PC-3 (cell line): ENCODE results near the gene ZMYND19. TPM values are rescaled to one million over a fixed set of nuclear protein-coding genes. Genes with fewer than 3 reads are reported as not detected.
A peak's percentile ranks its signal among the peaks of the same experiment; 100 is the strongest.

ENCODE experiments used
- ATAC-seq: fragments of 200-7000 bp; cut with Tn5 transposase; 2 replicates; pipeline ENCODE4 v1.9.1; 2020; ENCODE audit warnings: mild to moderate bottlenecking, moderate library complexity
- BruUV-seq: library from RNA; stranded (reverse); fragments of 400-500 nt; replicated peaks from 2 replicates; lab custom pipeline; 2021; lab: Mats Ljungman, UMichigan
- CTCF ChIA-PET: fragments of 300-600 bp; sonication (Branson Sonifier 250); formaldehyde crosslinking; loops from one replicate; lab custom pipeline; 2022; ENCODE audit warnings: antibody characterized with exemption; lab: Charles Lee
- POLR2A ChIA-PET: fragments of 300-600 bp; sonication (Branson Sonifier 250); formaldehyde crosslinking; loops from one replicate; lab custom pipeline; 2022; ENCODE audit warnings: antibody characterized with exemption; ENCODE audit not compliant: unreplicated experiment; lab: Charles Lee
- DNase-seq: peaks from one replicate; pipeline ENCODE4 v3.0.0-alpha.2; 2015
- H2AFZ ChIP-seq: fragments of 300-600 bp; sonication (generic); 2 replicates; pipeline ENCODE4 v1.6.0; 2016; ENCODE audit warnings: antibody characterized with exemption, low read length
- H3F3A ChIP-seq: fragments of 300-600 bp; sonication (generic); one replicate; pipeline ENCODE4 v1.6.0; 2017; ENCODE audit warnings: antibody characterized with exemption, low read length, control low read depth, mild to moderate bottlenecking; ENCODE audit not compliant: unreplicated experiment
- H3K27ac ChIP-seq: fragments of 300-600 bp; sonication (generic); 2 replicates; pipeline ENCODE4 v1.5.1; 2016; ENCODE audit warnings: mild to moderate bottlenecking, low read length
- H3K27me3 ChIP-seq: fragments of 300-600 bp; sonication (generic); 2 replicates; pipeline ENCODE4 v1.6.1; 2016; ENCODE audit warnings: low read length, mixed read lengths
- H3K36me3 ChIP-seq: fragments of 300-600 bp; sonication (generic); 2 replicates; pipeline ENCODE4 v1.6.1; 2016; ENCODE audit warnings: low read depth, mixed run types, low read length, mixed read lengths
- H3K4me1 ChIP-seq: fragments of 300-600 bp; sonication (generic); 2 replicates; pipeline ENCODE4 v1.5.1; 2016; ENCODE audit warnings: low read length; ENCODE audit not compliant: insufficient read depth
- H3K4me2 ChIP-seq: fragments of 300-600 bp; sonication (generic); 2 replicates; pipeline ENCODE4 v1.6.0; 2016; ENCODE audit warnings: low read length
- H3K4me3 ChIP-seq: fragments of 300-600 bp; sonication (generic); 2 replicates; pipeline ENCODE4 v1.5.1; 2016; ENCODE audit warnings: mild to moderate bottlenecking, low read length, mixed read lengths
- H3K79me2 ChIP-seq: fragments of 300-600 bp; sonication (generic); 2 replicates; pipeline ENCODE4 v1.6.1; 2017; ENCODE audit warnings: low read length, mixed read lengths
- H3K9ac ChIP-seq: fragments of 300-600 bp; sonication (generic); 2 replicates; pipeline ENCODE4 v1.6.0; 2016; ENCODE audit warnings: mild to moderate bottlenecking, low read length
- H3K9me2 ChIP-seq: fragments of 300-600 bp; sonication (generic); replicated peaks from 2 replicates; pipeline ENCODE4 v1.6.1; 2016; ENCODE audit warnings: mixed run types, low read length, mixed read lengths
- H3K9me3 ChIP-seq: fragments of 300-600 bp; sonication (generic); 2 replicates; pipeline ENCODE4 v1.6.1; 2016; ENCODE audit warnings: low read length, mixed read lengths
- H4K20me1 ChIP-seq: fragments of 300-600 bp; sonication (generic); 2 replicates; pipeline ENCODE4 v1.6.1; 2016; ENCODE audit warnings: low read length, mixed read lengths
- CTCF ChIP-seq: fragments of 300-600 bp; sonication (generic); conservative IDR thresholded peaks from 2 replicates; pipeline ENCODE4 v1.5.1; 2017; ENCODE audit warnings: antibody characterized with exemption, low read depth, mild to moderate bottlenecking, low read length
- EZH2 ChIP-seq: fragments of 300-600 bp; sonication (generic); IDR thresholded peaks from one replicate; pipeline ENCODE4 v1.6.1; 2017; ENCODE audit warnings: antibody characterized with exemption, mild to moderate bottlenecking, low read length; ENCODE audit not compliant: unreplicated experiment
- EZH2phosphoT487 ChIP-seq: fragments of 300-600 bp; sonication (generic); IDR thresholded peaks from 2 replicates; pipeline ENCODE4 v1.6.1; 2018; ENCODE audit warnings: mild to moderate bottlenecking, antibody characterized with exemption, low read length, borderline replicate concordance
- intact Hi-C: fragments of 100-400 bp; cut with micrococcal nuclease; formaldehyde crosslinking; loops from 2 replicates; pipeline ENCODE4 v1.9.0; 2023
- total RNA-seq: library from RNA; depleted of rRNA; stranded (reverse); fragments of >200 nt; gene quantifications from 2 replicates; pipeline ENCODE4 v1.2.3, GENCODE V29; 2014

ZMYND19 gene
- total RNA-seq, 1 experiment from 2014 or later: 39.5 TPM

GRCh38 chr9:137593176-137593575 lies 2.9 kb upstream of the ZMYND19 start:
- no TSS peak for BruUV-seq
- DNase-seq: no peak
- no peak for ATAC-seq
- H3K9me3 ChIP-seq: no peaks in the 10 kb centered on the region
- no peaks in the 10 kb centered on the region for H3K27me3 ChIP-seq
- intact Hi-C loops: no loop called here
- peaks cover 16% of the 10 kb centered on the region for H3K79me2 ChIP-seq
- H3K4me2 ChIP-seq: no peak overlapping the region
- no peaks in the 10 kb centered on the region for H3K9me2 ChIP-seq
- 0 out of 2 replicates have a peak, but pooled peaks cover 9% of the 10 kb centered on the region for H3K4me1 ChIP-seq
- H3F3A ChIP-seq: no peaks in the 10 kb centered on the region
- H3K9ac ChIP-seq: no peak overlapping the region
- no peak overlapping the region for H3K4me3 ChIP-seq
- ChIA-PET POLR2A (no interaction called here), CTCF (no interaction called here)
- peaks cover 3% of the 10 kb centered on the region; the same call in 1 of the 2 replicates for H3K36me3 ChIP-seq
- H3K27ac ChIP-seq: no peak overlapping the region
- no peak overlapping the region for H2AFZ ChIP-seq
- H4K20me1 ChIP-seq: 0 out of 2 replicates have a peak, but pooled peaks cover 8% of the 10 kb centered on the region
- no peak for TF ChIP-seq EZH2
- TF ChIP-seq EZH2phosphoT487: no peak
- no peak for TF ChIP-seq CTCF

- Histone ChIP-seq H3K27me3 (no peaks in the 10 kb centered on the region), H3K27ac (no peak overlapping the region), H3K4me2 (no peak overlapping the region), H4K20me1 (0 out of 2 replicates have a peak, but pooled peaks cover 8% of the 10 kb centered on the region), H3K79me2 (peaks cover 20% of the 10 kb centered on the region), H3K4me3 (no peak overlapping the region), H3K9ac (no peak overlapping the region), H3K4me1 (0 out of 2 replicates have a peak, but pooled peaks cover 9% of the 10 kb centered on the region), H3K9me2 (no peaks in the 10 kb centered on the region), H3F3A (no peaks in the 10 kb centered on the region), H2AFZ (no peak overlapping the region), H3K9me3 (no peaks in the 10 kb centered on the region), H3K36me3 (peaks cover 7% of the 10 kb centered on the region; the same call in 1 of the 2 replicates)
- ATAC-seq (no peak), DNase-seq (no peak)
- no TSS peak for BruUV-seq
- POLR2A ChIA-PET: no interaction called here
- TF ChIP-seq CTCF: no peak
- no peak for TF ChIP-seq EZH2
- intact Hi-C loops: no loop called here
- CTCF ChIA-PET: interaction anchor here (0.6 kb wide), 1 partner anchor 153 kb away, joined by 3 read pairs; no protein-coding TSS in a partner anchor
Measured at GRCh38 chr9:137592767-137593166, 2.5 kb upstream of the ZMYND19 start.

- CTCF ChIA-PET: interaction anchor here (0.5 to 1.1 kb wide), 3 partner anchors 15 to 519 kb away, joined by 3 to 8 read pairs (median 3); partner anchors contain the start of gene ARRDC1
- Histone ChIP-seq H3K9ac (no peak overlapping the region), H2AFZ (no peak overlapping the region), H3K36me3 (peaks cover 10% of the 10 kb centered on the region; the same call in 1 of the 2 replicates), H3K9me3 (no peaks in the 10 kb centered on the region), H3K4me1 (0 out of 2 replicates have a peak, but pooled peaks cover 9% of the 10 kb centered on the region), H3K27me3 (no peaks in the 10 kb centered on the region), H3K79me2 (peaks cover 21% of the 10 kb centered on the region), H4K20me1 (0 out of 2 replicates have a peak, but pooled peaks cover 8% of the 10 kb centered on the region), H3K4me2 (no peak overlapping the region), H3K27ac (no peak overlapping the region), H3K4me3 (no peak overlapping the region; the same call in 1 of the 2 replicates), H3F3A (no peaks in the 10 kb centered on the region), H3K9me2 (no peaks in the 10 kb centered on the region)
- intact Hi-C loops: no loop called here
- POLR2A ChIA-PET: no interaction called here
- BruUV-seq: no TSS peak
- DNase-seq (no peak), ATAC-seq (peak; percentile 23)
- TF ChIP-seq EZH2phosphoT487 (no peak), CTCF (no peak), EZH2 (no peak)
Measured at GRCh38 chr9:137590123-137590468, 216 bp downstream of the ZMYND19 start.
